Forelimb muscle (tissue), 1 donor: Measurements from ENCODE around the gene FRMPD4. TPM values are rescaled to one million over a fixed set of nuclear protein-coding genes. Genes with fewer than 3 reads are reported as not detected.
A peak's percentile ranks its signal among the peaks of the same experiment; 100 is the strongest.

ENCODE experiments used
- DNase-seq: peaks from one replicate; pipeline ENCODE4 v3.0.0-alpha.2; 2013; ENCODE audit warnings: low read depth
- polyA plus RNA-seq: library from polyadenylated mRNA; unstranded; fragments of 120-200 nt; gene quantifications from one replicate; pipeline ENCODE4 v1.2.1, GENCODE V29; 2013; ENCODE audit not compliant: insufficient read length

FRMPD4 gene
- polyA plus RNA-seq, 1 donor: 0.92 TPM

DNA sequence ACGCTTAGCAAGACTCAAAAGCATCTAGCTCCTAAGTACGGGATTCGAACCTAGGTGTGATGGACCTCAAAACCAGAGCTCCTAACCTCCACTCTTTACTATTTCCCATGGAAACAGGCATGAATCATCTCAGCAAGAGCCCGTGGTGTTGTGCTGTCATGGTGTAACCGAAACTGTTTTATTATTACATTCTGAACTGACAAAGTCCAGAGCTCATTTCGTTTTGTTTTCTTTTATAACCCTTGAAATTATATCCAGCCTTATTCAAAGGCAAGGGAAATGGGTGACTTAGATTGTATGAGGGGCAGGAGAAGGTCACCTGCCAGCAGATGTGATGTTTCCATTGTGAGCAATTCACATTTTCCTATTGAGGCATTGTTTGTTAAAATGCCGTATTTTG lies 301.1 kb downstream of the FRMPD4 start:
- no peak for DNase-seq

DNA sequence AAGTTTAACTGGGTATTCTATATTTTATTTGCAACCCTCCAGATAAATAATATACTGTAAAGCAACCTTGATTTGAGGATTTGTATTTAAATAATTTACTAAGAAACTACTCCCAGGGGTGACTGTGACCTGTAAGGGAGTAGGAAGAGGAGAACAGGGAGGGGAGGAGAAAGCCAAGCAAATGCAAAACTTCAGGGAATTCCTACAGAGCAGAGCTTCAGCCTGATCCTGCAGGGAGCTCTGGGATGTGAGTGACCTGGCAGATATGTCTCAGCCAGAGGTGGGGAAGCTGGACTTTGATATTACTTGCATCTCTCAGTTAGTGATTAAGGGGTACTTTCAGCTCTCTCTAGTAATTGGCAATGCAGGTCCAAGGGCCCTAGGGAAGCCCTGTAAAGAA lies 302.0 kb downstream of the FRMPD4 start:
- no peak for DNase-seq

DNA sequence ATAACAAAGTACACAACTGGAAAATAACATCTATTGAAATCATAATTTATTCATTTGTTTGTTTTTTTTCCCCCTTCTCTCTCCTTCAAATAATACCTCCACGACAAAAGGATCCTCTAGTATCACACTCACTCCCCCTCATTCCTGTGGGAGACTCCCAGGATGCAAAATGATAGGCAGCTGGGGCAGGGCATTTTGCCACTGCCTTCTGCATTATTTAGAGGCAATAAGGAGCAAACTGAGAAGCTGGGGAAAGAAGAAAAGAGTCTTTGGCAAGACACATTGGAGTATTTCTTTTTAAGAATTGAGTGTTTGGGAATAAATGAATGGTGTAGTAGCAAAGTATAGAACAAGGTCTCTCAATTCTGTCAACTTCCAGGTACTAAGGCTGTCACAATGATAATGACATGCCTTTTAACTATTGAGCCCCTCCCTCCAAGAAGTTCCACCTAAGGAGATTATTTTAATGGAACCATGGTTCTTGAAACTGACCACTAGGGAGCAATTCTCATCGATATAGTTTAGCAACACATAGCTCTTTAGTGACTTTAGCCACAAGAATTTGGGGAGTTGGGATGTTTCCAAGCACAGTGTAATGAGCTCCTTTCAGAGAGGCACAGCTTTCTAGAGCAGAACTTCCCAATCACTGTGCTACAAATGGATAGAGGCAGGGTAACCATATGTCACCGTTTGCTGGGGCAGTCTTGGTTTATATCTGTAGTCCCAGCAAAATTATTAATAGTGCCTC lies 303.3 kb downstream of the FRMPD4 start:
- peak; percentile 1 for DNase-seq

DNA sequence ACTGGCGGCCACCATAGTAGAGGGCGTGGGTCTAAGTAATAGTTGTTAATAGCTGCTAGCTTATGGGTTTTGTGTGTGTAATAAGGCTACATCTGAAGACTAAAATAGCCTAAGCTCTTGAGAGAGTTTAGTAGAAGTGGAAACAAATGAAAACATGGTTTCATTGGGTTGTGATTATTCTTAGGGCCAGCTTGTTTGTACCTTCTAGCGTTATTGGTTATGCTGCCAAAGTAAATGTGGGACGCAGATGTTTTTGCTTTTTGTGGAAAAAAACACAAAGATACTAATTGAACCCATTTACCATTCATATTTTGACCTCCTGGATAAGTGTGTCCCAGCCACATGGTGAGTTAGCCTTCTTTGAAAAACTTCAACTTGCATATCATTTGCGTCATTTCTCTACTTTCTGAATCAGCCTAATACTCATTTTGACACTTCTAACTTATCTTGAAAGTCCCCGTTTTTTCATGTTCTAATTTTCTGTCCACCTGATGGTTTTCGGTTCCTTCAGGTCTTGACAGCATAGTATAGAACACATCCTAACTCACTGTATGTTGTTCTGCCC lies 305.3 kb downstream of the FRMPD4 start:
- no peak for DNase-seq

DNA sequence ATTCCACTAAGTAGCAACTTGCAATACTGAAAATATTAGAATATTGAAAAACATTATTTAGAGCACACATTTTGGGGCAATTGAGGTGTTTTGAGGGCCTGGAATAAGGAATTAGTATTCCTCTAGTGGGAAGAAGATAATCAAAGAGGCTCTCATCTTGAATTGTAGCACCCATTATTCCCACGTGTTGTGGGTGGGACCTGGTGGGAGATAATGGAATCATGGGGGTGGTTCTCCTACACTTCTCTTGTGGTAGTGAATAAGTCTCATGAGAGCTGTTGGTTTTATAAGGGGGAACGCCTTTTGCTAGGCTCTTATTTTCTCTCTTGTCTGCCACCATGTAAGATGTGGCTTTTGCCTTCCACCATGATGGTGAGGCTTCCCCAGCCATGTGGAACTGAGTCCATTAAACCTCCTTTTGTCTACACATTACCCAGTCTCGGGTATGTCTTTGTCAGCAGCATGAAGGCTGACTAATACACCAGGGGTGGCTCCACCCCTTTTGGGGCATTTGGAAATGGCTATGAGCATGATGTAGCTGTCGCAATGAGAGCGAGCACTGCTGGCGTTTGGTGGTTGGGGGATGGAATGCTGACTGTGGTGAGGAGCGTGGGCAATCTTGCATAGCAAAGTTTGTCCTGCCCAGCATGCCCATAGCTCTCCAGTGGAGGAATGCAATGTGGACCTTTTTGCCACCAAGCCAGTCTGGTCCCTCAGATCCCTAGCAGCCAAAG lies 308.2 kb downstream of the FRMPD4 start:
- no peak for DNase-seq

DNA sequence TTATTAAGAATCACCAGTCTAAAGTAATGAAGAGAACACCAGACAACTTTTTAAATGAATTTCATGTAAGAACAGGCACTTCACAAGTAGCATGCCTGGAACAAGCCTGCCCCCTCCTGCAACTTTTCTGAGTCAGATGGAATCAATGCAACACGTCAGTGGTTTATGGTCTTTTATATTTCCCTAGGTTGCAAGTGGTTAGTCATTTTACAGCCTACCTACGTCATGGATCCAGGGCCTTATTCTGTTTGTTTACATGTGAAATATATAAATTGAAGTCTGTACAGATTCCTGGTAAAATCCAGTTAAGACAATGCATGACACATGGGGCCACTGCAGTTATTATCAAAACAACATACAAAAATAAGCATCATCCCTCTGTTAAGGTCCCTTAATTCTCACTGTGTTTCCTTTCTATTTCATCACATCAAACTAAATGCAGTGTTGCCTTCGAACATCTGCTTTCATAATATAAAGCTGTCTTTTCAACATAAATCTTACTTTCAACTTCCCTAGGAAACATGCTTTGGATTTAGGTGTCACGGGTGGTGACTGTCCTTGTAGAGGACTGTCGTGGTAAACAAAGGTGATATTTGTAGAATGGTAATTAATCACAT lies 309.3 kb downstream of the FRMPD4 start:
- no peak for DNase-seq

DNA sequence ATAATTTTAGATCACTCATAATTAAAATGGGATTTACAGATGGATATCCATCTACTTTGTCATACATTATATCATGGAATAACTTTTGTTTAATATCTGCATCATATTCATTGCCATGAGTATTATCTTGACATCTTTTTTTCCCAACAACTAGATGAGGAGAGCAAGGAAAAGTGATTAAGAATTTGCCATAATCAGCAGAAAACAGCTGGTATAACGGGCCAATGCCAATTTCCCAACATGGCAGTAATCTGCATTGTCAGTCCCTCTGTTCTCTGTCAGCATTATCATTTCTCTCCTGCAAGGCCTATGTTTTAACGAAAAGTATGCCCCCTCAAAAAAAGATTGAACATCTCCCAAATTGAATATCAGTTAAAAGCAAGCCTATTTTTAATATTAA lies 314.0 kb downstream of the FRMPD4 start:
- DNase-seq: no peak

DNA sequence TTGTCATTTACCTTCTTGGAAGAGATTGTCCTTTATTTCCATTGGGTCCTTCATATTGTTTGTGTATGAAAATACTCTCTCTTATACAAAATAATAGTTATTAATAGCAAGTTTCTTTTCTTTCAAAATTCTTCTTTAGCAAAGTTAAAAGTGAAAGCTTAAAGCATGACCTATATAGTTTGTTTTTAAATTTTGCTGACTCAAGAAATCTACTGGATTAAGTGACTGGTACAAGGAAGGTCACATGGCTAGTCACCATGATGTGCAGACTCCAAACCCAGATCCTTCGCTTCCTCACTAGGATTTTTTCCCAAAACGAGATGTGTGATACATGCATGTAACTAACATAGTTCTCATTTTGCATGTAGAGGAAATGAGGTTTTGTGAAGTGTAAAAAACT lies 322.7 kb downstream of the FRMPD4 start:
- no peak for DNase-seq

DNA sequence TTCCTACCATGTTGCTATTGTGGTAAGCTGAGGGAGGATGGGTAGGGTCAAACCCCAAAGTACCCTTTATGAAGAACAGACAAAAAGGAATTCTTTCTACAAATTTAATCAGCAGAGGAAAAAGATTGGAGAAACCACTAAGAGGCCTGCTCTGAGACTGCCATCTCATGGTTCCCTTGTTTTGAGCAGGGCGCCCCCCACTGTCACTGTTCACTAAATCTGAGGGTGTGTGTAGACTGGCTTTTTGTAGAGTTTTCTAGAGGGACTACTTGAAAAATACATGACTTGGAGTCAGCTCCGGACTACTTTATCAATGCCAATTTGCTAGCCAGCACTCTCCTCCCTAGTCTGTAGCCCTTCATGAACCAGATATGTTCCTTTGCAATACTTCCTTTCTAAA lies 324.8 kb downstream of the FRMPD4 start:
- no peak for DNase-seq

DNA sequence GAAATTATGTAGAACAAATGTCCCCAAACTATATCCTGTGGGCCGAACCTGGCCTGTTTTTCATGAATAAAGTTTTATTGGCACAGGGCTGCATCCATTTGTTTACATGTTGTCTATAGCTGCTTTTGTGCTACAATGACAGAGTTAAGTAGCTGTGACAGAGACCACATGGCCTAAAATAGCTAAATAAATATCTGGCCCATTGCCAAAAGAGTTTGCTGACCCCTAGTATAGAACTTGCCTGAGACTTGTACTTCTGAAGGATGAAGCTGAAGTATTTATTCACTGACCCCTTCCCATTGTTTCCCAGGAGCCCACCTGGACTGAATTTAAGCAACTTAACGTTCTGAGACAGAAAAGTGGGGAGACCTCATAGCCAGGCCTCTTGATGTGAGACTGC lies 325.6 kb downstream of the FRMPD4 start:
- no peak for DNase-seq

DNA sequence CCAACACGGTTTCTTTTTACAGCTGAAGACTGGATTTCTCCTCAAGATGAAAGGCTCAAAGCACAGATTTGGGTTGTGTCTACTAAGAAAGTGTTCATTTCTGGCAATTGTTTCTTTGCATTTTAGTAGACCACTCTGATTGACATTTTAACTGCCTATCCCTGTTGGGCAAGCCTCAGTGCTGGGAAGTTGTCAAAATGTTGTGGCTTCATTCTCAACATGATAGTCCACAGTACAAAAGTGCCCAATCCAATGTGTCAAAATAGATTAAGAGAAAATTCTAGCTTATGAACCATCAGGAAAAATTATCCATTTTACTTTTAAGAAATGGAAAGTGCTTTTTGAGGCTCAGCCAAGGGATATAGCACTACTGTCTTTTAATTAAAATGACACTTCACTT lies 329.0 kb downstream of the FRMPD4 start:
- DNase-seq: no peak

DNA sequence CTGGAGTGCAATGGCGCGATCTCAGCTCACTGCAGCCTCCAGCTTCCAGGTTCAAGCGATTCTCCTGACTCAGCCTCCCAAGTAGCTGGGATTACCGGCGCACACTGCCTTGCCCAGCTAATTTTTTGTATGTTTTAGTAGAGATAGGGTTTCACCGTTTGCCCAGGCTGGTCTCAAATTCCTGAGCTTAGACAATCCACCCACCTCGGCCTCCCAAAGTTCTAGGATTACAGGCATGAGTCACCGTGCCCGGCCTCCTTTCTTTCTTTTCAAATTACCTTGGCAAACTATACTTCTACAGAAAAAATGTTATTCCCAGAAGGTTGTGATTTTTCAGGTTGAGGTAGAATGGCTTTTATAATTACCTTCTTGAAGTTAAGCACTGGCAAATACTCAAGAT lies 331.0 kb downstream of the FRMPD4 start:
- DNase-seq: no peak

DNA sequence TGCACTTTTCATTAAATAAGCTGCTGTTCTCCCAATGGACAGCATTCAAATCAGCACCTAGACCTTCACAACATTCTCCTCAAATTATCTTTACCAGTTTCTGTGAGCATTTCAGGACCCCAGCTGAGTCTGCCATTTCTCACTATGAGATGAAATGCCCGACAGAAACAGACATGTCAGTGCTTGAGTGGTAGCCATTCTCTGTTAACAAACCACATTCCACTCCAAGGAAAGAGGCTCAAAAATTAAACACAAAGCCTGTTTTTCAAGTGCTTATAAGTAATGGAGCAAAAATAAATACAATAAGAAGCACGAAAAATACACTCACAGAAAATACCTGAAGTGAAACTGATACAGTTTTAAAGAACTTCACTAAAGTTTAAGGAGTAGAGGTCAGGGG lies 332.8 kb downstream of the FRMPD4 start:
- no peak for DNase-seq

DNA sequence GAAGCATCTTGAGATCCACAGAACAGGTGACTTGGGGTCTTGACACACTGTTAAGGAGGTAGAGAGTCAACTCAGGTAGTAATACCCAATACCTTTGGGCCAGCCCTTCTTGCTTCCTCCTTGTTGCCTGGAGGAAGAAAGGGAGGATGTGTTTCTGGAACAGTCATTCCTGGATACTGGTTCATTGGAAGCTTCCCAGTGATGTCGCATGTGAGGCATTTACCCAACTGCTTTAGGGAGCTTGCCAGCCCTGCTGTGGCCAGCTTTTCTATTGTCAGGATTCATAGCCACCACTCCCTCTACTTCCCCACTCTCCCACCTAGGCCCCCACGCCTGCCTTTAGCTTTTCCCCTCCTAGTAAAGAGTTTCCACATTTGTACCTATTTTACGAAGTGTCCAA lies 342.7 kb downstream of the FRMPD4 start:
- no peak for DNase-seq

DNA sequence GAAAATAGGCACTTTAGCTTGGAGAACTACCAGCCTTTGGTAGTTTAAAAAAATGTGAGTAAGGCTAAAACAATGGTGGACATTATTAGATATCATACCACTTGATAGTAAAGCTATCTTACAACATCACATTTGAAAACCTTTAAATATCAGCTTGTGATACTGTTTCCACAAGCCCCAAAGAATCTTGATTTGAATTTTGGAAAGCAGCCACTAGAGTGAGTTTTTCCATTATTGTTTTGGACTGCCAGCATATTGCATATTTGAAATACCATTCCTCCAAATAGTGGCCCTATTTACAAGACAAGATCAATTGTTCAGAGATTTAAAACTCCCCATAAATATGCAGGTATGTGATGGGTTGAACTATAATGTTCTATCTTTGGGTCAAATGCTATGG lies 349.9 kb downstream of the FRMPD4 start:
- no peak for DNase-seq

DNA sequence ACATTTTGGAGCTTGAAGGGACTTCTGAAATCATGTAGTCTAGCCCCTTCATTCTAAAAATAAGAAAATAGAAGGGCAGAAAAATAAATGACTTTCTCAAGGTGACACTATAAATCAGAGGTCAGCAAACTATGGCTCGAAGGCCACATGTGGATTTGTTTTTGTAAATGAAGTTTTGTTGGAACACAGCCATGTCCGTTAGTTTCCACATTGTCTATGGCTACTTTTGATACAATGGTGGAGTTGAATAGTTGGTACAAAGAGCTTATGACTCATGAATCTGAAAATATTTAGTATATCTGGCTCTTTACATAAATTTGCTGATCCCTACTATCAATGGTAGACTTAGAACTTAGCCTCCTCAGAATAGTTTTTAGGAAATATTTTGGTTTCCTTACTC lies 350.5 kb downstream of the FRMPD4 start:
- DNase-seq: no peak

DNA sequence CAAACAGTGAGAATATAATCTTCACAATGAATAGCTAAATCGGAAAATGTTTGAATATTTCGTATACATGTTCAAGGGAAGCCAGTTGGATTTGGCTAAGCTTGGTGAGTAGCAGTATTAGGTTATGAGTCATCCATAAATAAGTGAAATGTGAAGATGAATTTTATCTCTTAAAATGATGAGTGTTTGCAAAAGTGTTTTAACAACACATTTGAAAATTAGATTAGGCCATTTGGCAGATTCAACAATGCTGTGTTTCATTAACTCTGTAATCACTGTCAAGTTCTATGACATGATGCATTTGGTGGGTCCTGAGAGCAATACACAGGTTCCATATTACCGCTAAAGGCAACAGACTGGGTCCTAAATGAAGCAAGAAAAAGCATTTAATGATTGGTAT lies 351.1 kb downstream of the FRMPD4 start:
- no peak for DNase-seq

DNA sequence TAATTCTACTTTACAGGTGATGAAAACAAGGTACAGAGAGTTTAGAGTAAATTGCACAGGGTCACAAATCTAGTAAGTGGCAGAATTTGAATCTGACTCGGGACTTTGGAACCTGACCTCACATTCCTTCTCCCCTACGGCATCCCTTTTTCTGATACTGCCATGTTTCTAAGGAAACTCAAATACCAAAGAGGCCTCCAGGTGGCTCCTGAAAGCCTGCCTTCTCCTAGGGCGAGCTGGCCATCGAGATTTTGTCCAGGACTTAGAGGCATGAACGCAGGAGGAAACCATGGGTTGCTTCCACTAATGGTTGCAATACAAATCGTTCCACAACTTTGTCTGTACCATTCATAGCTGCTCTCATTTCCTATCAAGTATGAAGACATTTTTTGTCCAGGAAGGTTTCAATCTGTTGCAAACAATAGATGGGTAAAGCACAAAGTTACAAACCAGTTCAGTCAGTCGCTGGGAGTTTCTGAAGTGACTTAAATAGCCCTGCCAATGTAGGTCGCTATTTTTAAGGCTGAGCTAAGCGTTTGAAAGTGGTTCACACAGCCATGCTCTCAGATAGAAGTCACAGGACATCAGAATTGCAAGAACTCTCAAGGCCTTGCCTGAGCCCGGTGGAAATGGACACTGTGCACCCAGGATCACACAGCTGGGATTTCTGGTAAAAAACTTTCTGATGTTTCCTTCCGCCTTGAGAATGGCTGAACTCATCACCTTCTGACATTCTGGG lies 356.3 kb downstream of the FRMPD4 start:
- no peak for DNase-seq

DNA sequence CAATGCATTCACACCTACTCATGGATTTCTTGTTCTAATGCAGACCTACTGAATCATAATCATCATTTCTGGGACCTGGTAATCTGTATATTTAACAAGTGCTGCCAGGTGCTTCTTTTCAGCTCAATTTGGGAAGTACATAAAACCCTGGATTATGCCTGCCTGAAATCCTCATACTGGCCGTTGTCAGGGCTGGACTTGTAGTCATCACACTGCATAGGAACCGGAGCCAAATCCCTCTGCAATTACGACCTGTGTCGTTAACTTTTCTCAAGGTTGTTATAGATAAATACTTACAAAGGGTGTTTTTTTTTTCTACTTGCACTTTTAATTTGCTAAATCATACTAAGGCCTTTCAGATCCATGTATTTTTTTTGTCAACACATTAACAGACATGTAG lies 358.1 kb downstream of the FRMPD4 start:
- DNase-seq: no peak

DNA sequence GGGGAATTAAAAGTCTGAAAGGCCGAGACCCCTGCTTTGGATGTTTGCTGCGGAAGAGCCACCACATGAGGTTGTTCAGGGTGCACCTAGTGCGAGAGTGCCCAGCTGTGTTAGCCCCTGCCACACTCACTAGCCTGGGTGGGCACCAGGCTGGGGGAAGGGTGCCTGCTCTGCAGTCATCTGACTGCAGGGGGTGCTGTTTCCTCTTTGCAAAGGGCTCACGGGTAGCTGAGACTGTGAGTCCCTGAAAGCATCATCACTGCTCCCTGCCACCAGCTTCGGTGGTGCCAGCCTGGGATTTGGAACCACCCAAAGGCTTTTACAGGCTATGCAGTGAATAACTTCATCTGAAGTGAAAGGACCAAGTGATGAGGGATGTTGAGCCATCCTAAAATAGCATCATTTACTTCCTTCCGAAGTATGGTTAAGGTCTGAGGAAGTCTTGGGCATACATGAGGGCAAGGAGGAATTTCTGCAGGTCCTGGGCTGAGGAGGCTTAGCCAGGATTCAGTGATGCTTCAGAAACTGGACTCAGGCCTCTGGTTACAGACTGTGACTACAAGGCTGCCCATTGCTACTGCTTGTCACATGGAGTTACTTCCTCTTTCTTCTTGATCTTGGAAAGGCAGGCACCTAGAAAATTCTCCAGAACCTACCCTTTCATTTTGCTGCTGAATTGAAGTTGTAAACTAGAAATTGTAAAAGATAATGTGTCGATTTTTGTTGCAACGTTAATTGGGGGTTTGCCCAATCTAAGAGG lies 359.7 kb downstream of the FRMPD4 start:
- no peak for DNase-seq

DNA sequence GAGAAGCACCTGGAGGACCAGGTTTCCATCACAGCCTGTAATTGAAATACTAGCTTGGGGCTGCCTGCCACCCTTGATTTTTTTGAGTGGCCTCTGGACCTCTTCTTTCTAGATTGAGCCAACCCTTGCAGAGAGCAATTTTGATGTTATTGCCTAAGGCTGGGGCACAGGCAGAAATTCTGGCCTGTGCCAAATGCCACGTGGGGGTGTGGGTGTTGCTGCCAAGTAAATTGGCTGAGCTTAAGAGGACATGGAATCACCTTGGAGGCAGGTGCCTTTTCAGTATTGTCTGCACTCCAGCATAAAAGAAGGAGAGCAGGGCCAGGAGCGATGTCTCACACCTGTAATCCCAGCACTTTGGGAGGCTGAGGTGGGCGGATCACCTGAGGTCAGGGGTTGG lies 366.9 kb downstream of the FRMPD4 start:
- DNase-seq: no peak
